GM12864 (cell line): ENCODE measurements around the gene MAD1L1.

Experiments
- DNase-seq: peaks from one replicate; pipeline ENCODE4 v3.0.0-alpha.2; 2011; ENCODE audit warnings: low read depth
- H3K4me3 ChIP-seq: 2 replicates; pipeline ENCODE4 v1.5.1; 2011; ENCODE audit warnings: mild to moderate bottlenecking, low read depth, low read length, control low read depth
- TF ChIP-seq, protein P1 (sequence below): IDR thresholded peaks from 2 replicates; pipeline ENCODE4 v1.5.1; 2011; ENCODE audit warnings: low read depth, mild to moderate bottlenecking, moderate library complexity, low read length, control low read depth, inconsistent platforms; ENCODE audit errors: missing control alignments

The MAD1L1 gene

GRCh38 chr7:2237109-2237602 is 4.4 kb upstream of the MAD1L1 start:
- TF ChIP-seq, protein P1, sequence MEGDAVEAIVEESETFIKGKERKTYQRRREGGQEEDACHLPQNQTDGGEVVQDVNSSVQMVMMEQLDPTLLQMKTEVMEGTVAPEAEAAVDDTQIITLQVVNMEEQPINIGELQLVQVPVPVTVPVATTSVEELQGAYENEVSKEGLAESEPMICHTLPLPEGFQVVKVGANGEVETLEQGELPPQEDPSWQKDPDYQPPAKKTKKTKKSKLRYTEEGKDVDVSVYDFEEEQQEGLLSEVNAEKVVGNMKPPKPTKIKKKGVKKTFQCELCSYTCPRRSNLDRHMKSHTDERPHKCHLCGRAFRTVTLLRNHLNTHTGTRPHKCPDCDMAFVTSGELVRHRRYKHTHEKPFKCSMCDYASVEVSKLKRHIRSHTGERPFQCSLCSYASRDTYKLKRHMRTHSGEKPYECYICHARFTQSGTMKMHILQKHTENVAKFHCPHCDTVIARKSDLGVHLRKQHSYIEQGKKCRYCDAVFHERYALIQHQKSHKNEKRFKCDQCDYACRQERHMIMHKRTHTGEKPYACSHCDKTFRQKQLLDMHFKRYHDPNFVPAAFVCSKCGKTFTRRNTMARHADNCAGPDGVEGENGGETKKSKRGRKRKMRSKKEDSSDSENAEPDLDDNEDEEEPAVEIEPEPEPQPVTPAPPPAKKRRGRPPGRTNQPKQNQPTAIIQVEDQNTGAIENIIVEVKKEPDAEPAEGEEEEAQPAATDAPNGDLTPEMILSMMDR: no peak
- peak; percentile 98 for DNase-seq
- no peak overlapping the region for H3K4me3 ChIP-seq

GRCh38 chr7:2233926-2234325 is 1.2 kb upstream of the MAD1L1 start:
- H3K4me3 ChIP-seq: no peak overlapping the region
- DNase-seq: no peak
- TF ChIP-seq, protein P1: no peak

DNA sequence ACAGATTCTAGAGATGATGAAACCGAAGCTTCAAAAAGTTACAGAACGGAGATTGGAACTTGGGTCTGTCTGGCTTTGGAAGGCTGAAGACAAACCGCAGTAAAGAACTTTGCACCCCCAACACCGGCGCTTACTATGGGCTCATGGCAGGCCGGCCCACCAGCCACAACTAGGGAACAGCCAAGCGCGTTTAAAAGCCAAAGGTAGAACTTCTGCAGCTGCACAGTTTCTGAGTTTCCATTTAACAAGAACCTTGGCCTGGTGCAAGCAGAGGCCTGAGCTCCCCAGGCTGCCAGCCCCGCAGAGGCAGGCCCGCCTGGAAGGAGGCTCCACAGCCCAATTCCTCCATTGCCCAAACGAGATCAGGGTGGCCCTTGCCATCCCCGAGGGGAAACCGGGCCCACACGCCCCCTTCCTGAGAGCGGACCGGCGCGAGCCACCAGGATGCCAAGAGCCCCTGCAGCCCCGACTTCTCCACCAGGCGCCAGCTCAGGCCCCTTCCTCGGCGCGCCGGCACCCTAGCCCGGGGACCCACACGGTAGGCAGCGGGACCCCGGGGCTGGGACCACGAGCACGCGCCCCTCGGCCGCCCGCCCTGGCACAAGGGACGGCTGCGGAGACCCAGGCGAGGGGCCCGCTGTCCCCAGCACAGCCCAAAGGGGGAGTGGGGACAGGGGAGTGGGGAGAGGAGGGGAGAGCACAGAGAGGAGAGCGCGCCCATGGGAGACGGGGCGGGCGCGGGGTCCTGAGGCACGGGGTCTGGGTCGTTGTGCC is 566 bp downstream of the MAD1L1 start:
- DNase-seq: no peak
- peak overlapping the region; percentile 79 for H3K4me3 ChIP-seq
- TF ChIP-seq, protein P1: no peak

DNA sequence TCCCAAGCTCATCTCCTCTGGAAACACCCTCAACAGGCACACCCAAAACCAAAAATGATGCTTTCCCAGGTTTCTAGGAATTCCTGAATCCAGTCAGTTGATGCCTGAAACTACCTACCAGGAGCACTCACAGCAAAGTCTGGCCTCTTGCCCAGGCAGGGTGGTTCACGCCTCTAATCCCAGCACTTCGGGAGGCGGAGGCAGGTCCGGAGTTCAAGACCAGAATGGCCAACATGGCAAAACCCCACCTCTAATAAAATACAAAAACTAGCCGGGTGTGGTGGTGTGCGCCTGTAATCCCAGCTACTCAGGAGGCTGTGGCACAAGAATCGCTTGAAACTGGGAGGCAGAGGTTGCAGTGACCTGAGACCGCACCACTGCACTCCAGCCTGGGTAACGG is 1.9 kb downstream of the MAD1L1 start:
- no peak overlapping the region for H3K4me3 ChIP-seq
- TF ChIP-seq, protein P1: no peak
- no peak for DNase-seq

- no peak overlapping the region for H3K4me3 ChIP-seq
- TF ChIP-seq, protein P1: no peak
- DNase-seq: no peak
Measured at GRCh38 chr7:2230226-2230625, 2.5 kb downstream of the MAD1L1 start.

DNA sequence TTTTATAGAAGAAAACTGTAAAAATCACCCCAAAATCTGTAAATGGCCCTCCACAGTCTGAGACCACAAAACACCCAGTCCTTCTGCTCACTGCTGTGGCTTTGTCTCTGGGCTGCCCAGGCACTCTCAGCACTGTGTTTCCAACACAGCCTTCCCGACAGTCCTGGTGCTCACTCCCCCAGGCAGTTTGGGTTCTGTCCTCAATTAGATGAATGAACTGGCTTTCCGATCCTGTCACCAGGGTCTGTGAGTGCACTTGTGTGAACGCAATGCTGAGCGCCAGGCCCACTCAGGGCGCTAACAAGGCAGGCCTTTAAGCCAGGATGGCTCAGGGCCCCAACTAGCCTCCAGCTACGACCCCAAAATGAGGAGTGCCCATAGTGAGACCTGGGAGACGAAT is 3.3 kb downstream of the MAD1L1 start:
- H3K4me3 ChIP-seq: no peak overlapping the region
- TF ChIP-seq, protein P1: no peak
- no peak for DNase-seq

DNA sequence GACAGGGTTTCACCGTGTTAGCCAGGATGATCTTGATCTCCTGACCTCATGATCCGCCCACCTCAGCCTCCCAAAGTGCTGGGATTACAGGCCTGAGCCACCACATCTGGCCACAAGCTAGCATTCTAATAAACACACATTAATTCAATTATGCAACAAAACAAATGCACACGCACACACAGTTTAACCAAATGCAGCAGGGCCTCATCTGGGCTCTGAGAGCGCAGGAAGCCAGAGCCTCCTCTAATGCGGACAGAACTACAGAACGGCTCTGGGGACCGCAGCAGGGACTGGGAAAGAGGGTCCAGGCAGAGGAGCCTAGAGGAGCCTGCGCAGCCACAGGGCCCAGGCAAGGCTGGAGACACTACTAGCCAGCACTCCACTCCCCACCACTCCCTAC is 3.8 kb downstream of the MAD1L1 start:
- TF ChIP-seq, protein P1: no peak
- H3K4me3 ChIP-seq: no peak overlapping the region
- DNase-seq: no peak
